Measurements from ENCODE around the gene FANK1. TPM values are rescaled to one million over a fixed set of nuclear protein-coding genes. Genes with fewer than 3 reads are reported as not detected.
A peak's percentile ranks its signal among the peaks of the same experiment; 100 is the strongest.
"Not testable (repeated sequence)": the region's sequence is repeated elsewhere in the genome, so short reads cannot be mapped to it uniquely, and the experiment has no call there.

The FANK1 gene
- total RNA-seq, 1 experiment from 2014 or later: 2.5 TPM

DNA sequence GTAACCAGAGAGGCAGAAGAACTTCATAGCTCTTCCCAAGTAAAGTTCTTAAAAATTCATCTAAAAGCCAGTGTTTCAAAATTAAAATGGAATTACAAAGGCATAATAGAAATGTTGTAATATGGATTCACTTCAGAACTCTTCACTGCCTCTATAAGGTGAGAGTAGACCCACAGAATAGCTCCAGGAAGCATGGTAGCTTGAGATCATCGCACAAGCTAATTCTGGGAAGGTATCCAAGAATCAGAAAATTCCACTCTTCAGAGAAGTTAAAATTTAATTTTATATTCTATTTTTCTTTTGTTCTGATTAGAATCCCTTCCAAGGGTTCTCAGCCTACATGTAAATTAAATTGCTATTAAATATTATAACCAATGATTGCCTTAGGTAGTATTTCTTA is 13.8 kb upstream of the FANK1 start:
- H3K27ac Mint-ChIP-seq (ENCODE audit: low read depth, unreplicated experiment): no peak overlapping the region
- intact Hi-C loops (cut with micrococcal nuclease): no loop called here
- H3K4me3 Mint-ChIP-seq (ENCODE audit: unreplicated experiment): no peak overlapping the region
- DNase-seq (ENCODE audit: unreplicated experiment): no peak
- H3K36me3 Mint-ChIP-seq (ENCODE audit: insufficient read depth, unreplicated experiment): peaks cover 10% of the 10 kb centered on the region
- no peaks in the 10 kb centered on the region for H3K9me3 Mint-ChIP-seq (ENCODE audit: unreplicated experiment)
- no TSS peak for BruUV-seq (replicated peaks)
- ChIA-PET POLR2A (interaction anchor here (0.6 to 1.6 kb wide), 4 partner anchors 15 to 207 kb away, joined by 3 to 5 read pairs (median 4); no protein-coding TSS in a partner anchor), CTCF (interaction anchor here (0.6 to 1.8 kb wide), 5 partner anchors 14 to 1142 kb away, joined by 3 to 13 read pairs (median 4); no protein-coding TSS in a partner anchor)
- peaks cover 16% of the 10 kb centered on the region for H3K4me1 Mint-ChIP-seq (ENCODE audit: insufficient read depth, unreplicated experiment)
- TF ChIP-seq, protein P1, sequence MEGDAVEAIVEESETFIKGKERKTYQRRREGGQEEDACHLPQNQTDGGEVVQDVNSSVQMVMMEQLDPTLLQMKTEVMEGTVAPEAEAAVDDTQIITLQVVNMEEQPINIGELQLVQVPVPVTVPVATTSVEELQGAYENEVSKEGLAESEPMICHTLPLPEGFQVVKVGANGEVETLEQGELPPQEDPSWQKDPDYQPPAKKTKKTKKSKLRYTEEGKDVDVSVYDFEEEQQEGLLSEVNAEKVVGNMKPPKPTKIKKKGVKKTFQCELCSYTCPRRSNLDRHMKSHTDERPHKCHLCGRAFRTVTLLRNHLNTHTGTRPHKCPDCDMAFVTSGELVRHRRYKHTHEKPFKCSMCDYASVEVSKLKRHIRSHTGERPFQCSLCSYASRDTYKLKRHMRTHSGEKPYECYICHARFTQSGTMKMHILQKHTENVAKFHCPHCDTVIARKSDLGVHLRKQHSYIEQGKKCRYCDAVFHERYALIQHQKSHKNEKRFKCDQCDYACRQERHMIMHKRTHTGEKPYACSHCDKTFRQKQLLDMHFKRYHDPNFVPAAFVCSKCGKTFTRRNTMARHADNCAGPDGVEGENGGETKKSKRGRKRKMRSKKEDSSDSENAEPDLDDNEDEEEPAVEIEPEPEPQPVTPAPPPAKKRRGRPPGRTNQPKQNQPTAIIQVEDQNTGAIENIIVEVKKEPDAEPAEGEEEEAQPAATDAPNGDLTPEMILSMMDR (IDR thresholded peaks at IDR 0.05; ENCODE audit: unreplicated experiment): no peak
- H3K27me3 Mint-ChIP-seq (ENCODE audit: insufficient read depth, unreplicated experiment): no peaks in the 10 kb centered on the region

DNA sequence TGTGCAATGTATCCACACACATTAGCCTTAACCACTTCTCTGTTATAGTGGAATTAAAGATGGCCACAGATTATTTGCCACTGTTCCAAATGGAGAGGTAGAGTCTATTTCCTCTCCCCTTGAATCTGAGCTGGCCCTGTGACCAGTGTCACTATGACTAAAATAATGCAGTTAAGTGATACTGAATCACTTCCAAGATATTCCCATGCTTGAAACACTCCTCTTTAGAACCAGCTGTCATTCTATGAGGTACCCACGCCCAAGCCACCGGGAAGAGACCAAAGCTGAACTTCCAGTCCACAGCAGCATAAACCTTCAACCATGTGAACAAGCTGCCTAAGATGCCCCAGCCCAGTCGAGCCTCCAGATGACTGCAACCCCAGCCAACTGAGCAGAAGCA is 13.2 kb upstream of the FANK1 start:
- Mint-ChIP-seq H3K36me3 (ENCODE audit: insufficient read depth, unreplicated experiment) (peaks cover 10% of the 10 kb centered on the region), H3K27me3 (ENCODE audit: insufficient read depth, unreplicated experiment) (no peaks in the 10 kb centered on the region), H3K27ac (ENCODE audit: low read depth, unreplicated experiment) (no peak overlapping the region), H3K9me3 (ENCODE audit: unreplicated experiment) (no peaks in the 10 kb centered on the region), H3K4me1 (ENCODE audit: insufficient read depth, unreplicated experiment) (peaks cover 16% of the 10 kb centered on the region), H3K4me3 (ENCODE audit: unreplicated experiment) (no peak overlapping the region)
- POLR2A ChIA-PET: interaction anchor here (0.6 to 1.6 kb wide), 3 partner anchors 14 to 1092 kb away, joined by 3 to 4 read pairs (median 4); partner anchors contain the start of gene EEF1AKMT2
- TF ChIP-seq, protein P1 (IDR thresholded peaks at IDR 0.05; ENCODE audit: unreplicated experiment): no peak
- DNase-seq (ENCODE audit: unreplicated experiment): no peak
- BruUV-seq (replicated peaks): no TSS peak
- intact Hi-C loops (cut with micrococcal nuclease): no loop called here
- CTCF ChIA-PET: interaction anchor here (1.1 to 1.5 kb wide), 3 partner anchors 12 to 23 kb away, joined by 3 to 6 read pairs (median 3); no protein-coding TSS in a partner anchor

DNA sequence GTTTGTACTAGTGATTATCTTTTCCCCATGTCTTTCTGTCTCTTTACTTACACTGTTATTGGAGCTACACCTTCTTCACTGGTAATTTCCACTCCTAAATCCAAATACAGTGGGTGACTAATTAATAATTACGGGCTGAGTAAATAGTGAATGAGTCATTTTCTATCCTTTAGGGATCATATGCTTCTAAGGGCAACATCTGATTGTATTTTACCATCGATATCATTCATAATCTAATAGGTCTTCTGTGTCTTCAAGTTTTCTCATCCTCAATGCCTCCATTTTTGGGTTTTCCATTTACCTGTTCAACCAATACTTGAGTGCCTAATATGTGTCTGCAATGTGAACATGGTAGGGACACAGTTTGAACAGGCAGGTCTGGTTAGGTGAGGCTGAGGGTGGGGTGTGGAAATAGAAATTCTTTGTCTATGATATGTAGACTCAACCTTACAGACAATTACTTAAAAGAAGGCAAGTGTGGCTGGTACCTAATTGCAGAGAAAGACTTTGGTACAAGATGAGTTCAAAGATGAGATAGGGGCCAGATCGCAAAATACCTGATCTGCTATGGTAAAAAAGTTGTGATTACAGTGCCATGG is 9.4 kb upstream of the FANK1 start:
- no TSS peak for BruUV-seq (replicated peaks)
- no peak for DNase-seq (ENCODE audit: unreplicated experiment)
- peaks cover 5% of the 10 kb centered on the region for H3K4me1 Mint-ChIP-seq (ENCODE audit: insufficient read depth, unreplicated experiment)
- H3K9me3 Mint-ChIP-seq (ENCODE audit: unreplicated experiment): no peaks in the 10 kb centered on the region
- H3K27me3 Mint-ChIP-seq (ENCODE audit: insufficient read depth, unreplicated experiment): no peaks in the 10 kb centered on the region
- ChIA-PET POLR2A (interaction anchor here (1.2 kb wide), 2 partner anchors 10 to 17 kb away, joined by 3 read pairs; partner anchors contain the start of gene FANK1), CTCF (no interaction called here)
- intact Hi-C loops (cut with micrococcal nuclease): no loop called here
- H3K4me3 Mint-ChIP-seq (ENCODE audit: unreplicated experiment): no peak overlapping the region
- TF ChIP-seq, protein P1 (IDR thresholded peaks at IDR 0.05; ENCODE audit: unreplicated experiment): no peak
- H3K36me3 Mint-ChIP-seq (ENCODE audit: insufficient read depth, unreplicated experiment): no peaks in the 10 kb centered on the region
- H3K27ac Mint-ChIP-seq (ENCODE audit: low read depth, unreplicated experiment): no peak overlapping the region

DNA sequence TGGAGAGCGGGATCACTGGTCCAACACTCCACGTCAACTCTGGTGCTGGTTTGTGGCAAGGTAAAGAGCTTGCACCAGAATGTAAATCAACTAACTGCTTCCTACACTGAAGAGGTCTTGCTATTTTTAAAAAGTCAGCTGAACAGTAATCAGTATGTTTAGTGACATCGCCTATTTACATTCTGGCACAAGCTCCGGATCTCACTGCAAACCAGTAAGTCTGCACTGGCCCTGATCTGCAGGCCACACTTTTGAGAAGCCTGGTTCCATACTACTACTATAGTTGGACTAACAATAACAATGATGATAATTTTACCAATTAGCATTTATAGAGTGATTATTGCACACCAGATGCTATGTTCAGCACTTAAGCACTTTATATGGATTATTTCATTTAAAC is 6.9 kb upstream of the FANK1 start:
- DNase-seq (ENCODE audit: unreplicated experiment); H3K27ac Mint-ChIP-seq (ENCODE audit: low read depth, unreplicated experiment); H3K4me1 Mint-ChIP-seq (ENCODE audit: insufficient read depth, unreplicated experiment); H3K9me3 Mint-ChIP-seq (ENCODE audit: unreplicated experiment); H3K27me3 Mint-ChIP-seq (ENCODE audit: insufficient read depth, unreplicated experiment); H3K36me3 Mint-ChIP-seq (ENCODE audit: insufficient read depth, unreplicated experiment); H3K4me3 Mint-ChIP-seq (ENCODE audit: unreplicated experiment); CTCF ChIA-PET; intact Hi-C loops (cut with micrococcal nuclease); BruUV-seq (replicated peaks): not testable (repeated sequence)
- POLR2A ChIA-PET: interaction anchor here (0.9 kb wide), 1 partner anchor 10 kb away, joined by 3 read pairs; no protein-coding TSS in a partner anchor

DNA sequence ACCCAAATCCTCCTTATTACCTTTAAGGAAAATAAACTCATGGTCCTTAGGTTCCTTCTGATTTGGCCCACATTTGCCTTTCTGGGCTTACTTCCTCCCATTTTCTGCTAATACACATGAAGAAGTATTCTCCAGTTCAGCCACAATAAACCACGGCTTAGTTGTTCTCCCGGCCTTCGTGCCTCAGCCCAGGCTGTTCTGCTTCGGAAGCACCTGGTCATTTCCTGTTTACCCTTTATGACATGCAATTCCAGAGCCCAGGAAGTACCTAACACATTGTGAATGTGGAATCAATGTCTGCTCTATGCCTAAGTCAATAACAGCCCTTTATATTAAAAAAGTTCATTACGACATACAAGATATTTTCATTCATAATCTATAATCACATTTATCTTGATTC is 4.0 kb upstream of the FANK1 start:
- intact Hi-C loops (cut with micrococcal nuclease); H3K27me3 Mint-ChIP-seq (ENCODE audit: insufficient read depth, unreplicated experiment); H3K27ac Mint-ChIP-seq (ENCODE audit: low read depth, unreplicated experiment); H3K4me3 Mint-ChIP-seq (ENCODE audit: unreplicated experiment); H3K36me3 Mint-ChIP-seq (ENCODE audit: insufficient read depth, unreplicated experiment); BruUV-seq (replicated peaks); H3K9me3 Mint-ChIP-seq (ENCODE audit: unreplicated experiment); POLR2A ChIA-PET: not testable (repeated sequence)
- DNase-seq (ENCODE audit: unreplicated experiment): peak; percentile 25
- peaks cover 13% of the 10 kb centered on the region for H3K4me1 Mint-ChIP-seq (ENCODE audit: insufficient read depth, unreplicated experiment)
- CTCF ChIA-PET: interaction anchor here (0.6 kb wide), 2 partner anchors 1149 to 1721 kb away, joined by 3 read pairs; no protein-coding TSS in a partner anchor

DNA sequence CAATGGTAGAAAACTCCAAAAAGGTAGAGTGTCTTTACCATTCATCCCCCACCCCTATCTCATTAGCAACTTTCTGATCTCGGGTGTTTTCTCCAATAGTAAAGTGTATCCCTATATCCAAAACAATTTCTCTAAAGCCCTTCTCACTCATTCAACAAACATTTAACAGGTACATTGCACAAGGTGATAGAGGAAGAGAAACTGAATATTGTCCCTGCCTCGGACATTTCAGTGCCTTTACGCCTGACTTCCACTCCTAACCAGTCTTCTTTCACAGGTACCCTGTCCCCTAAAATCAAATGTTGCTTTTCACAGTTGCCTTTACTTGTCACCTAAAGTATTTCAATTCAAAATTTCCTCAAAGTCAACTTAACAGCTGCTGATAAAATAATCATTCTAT is 2.2 kb upstream of the FANK1 start:
- H3K9me3 Mint-ChIP-seq (ENCODE audit: unreplicated experiment); intact Hi-C loops (cut with micrococcal nuclease); H3K36me3 Mint-ChIP-seq (ENCODE audit: insufficient read depth, unreplicated experiment); H3K27me3 Mint-ChIP-seq (ENCODE audit: insufficient read depth, unreplicated experiment); DNase-seq (ENCODE audit: unreplicated experiment); BruUV-seq (replicated peaks): not testable (repeated sequence)
- Mint-ChIP-seq H3K4me1 (ENCODE audit: insufficient read depth, unreplicated experiment) (peaks cover 13% of the 10 kb centered on the region), H3K4me3 (ENCODE audit: unreplicated experiment) (peak overlapping the region; percentile 96), H3K27ac (ENCODE audit: low read depth, unreplicated experiment) (peak overlapping the region; percentile 24)
- ChIA-PET POLR2A (interaction anchor here (0.6 kb wide), 1 partner anchor 28 kb away, joined by 3 read pairs; no protein-coding TSS in a partner anchor), CTCF (interaction anchor here (1.3 kb wide), 1 partner anchor 10 kb away, joined by 3 read pairs; no protein-coding TSS in a partner anchor)
